H9 (cell line): ENCODE measurements around the gene TSACC. TPM values are rescaled to one million over a fixed set of nuclear protein-coding genes. Genes with fewer than 3 reads are reported as not detected.

Source experiments
- DNase-seq: peaks from one replicate; pipeline ENCODE4 v3.0.0-alpha.2; 2017
- H2AFZ ChIP-seq: one replicate; pipeline ENCODE4 v1.6.1; 2013; ENCODE audit warnings: mild to moderate bottlenecking, low read length, control low read depth, moderate library complexity
- H2AK5ac ChIP-seq: 2 replicates; pipeline ENCODE4 v1.6.1; 2013; ENCODE audit warnings: low read length, control low read depth, mixed read lengths; ENCODE audit not compliant: insufficient read length
- H2BK120ac ChIP-seq: one replicate; pipeline ENCODE4 v1.6.1; 2013; ENCODE audit warnings: low read depth, mild to moderate bottlenecking, low read length, control low read depth, inconsistent platforms; ENCODE audit not compliant: poor library complexity, severe bottlenecking
- H2BK12ac ChIP-seq: 2 replicates; pipeline ENCODE4 v1.6.1; 2013; ENCODE audit warnings: low read length, control low read depth, mixed read lengths, low read depth; ENCODE audit not compliant: insufficient read length
- H2BK15ac ChIP-seq: 2 replicates; pipeline ENCODE4 v1.6.1; 2013; ENCODE audit warnings: low read depth, low read length, control low read depth
- H2BK20ac ChIP-seq: one replicate; pipeline ENCODE4 v1.6.1; 2013; ENCODE audit warnings: low read depth, mild to moderate bottlenecking, low read length, control low read depth, inconsistent platforms; ENCODE audit not compliant: poor library complexity, severe bottlenecking
- H2BK5ac ChIP-seq: 2 replicates; pipeline ENCODE4 v1.6.1; 2013; ENCODE audit warnings: low read length, control low read depth, mixed read lengths; ENCODE audit not compliant: insufficient read length
- H3K14ac ChIP-seq: 2 replicates; pipeline ENCODE4 v1.6.1; 2013; ENCODE audit warnings: low read length, control low read depth; ENCODE audit not compliant: insufficient read depth
- H3K18ac ChIP-seq: 2 replicates; pipeline ENCODE4 v1.6.1; 2013; ENCODE audit warnings: low read depth, mild to moderate bottlenecking, mixed read lengths, low read length, control low read depth; ENCODE audit not compliant: insufficient read length
- H3K23ac ChIP-seq: 2 replicates; pipeline ENCODE4 v1.6.1; 2013; ENCODE audit warnings: low read length, control low read depth, mixed read lengths, low read depth; ENCODE audit not compliant: insufficient read length
- H3K23me2 ChIP-seq: 2 replicates; pipeline ENCODE4 v1.6.1; 2013; ENCODE audit warnings: low read depth, mild to moderate bottlenecking, mixed read lengths, low read length, control low read depth; ENCODE audit not compliant: insufficient read length, poor library complexity, severe bottlenecking
- H3K27ac ChIP-seq: 2 replicates; pipeline ENCODE4 v1.5.1; 2013; ENCODE audit warnings: low read length, control low read depth, mixed read lengths, low read depth; ENCODE audit not compliant: insufficient read length
- H3K27me3 ChIP-seq: 2 replicates; pipeline ENCODE4 v1.6.1; 2013; ENCODE audit warnings: low read length, control low read depth, inconsistent platforms; ENCODE audit not compliant: insufficient read depth
- H3K4ac ChIP-seq: 2 replicates; pipeline ENCODE4 v1.6.1; 2013; ENCODE audit warnings: low read depth, mild to moderate bottlenecking, control low read depth, inconsistent platforms, low read length, moderate library complexity
- H3K4me1 ChIP-seq: 2 replicates; pipeline ENCODE4 v1.6.1; 2013; ENCODE audit warnings: low read length, control low read depth, inconsistent platforms; ENCODE audit not compliant: insufficient read depth
- H3K4me2 ChIP-seq: 2 replicates; pipeline ENCODE4 v1.6.1; 2013; ENCODE audit warnings: low read length, control low read depth, mixed read lengths; ENCODE audit not compliant: insufficient read length, insufficient read depth
- H3K56ac ChIP-seq: 2 replicates; pipeline ENCODE4 v1.6.1; 2013; ENCODE audit warnings: low read depth, mild to moderate bottlenecking, mixed read lengths, low read length, control low read depth; ENCODE audit not compliant: insufficient read length
- H3K79me1 ChIP-seq: 2 replicates; pipeline ENCODE4 v1.6.1; 2013; ENCODE audit warnings: low read depth, mild to moderate bottlenecking, moderate library complexity, low read length, control low read depth, inconsistent platforms; ENCODE audit not compliant: insufficient read depth, poor library complexity, severe bottlenecking
- H3K79me2 ChIP-seq: 2 replicates; pipeline ENCODE4 v1.6.1; 2013; ENCODE audit warnings: low read length, control low read depth, inconsistent platforms; ENCODE audit not compliant: insufficient read depth
- H3K9ac ChIP-seq: 2 replicates; pipeline ENCODE4 v1.6.1; 2013; ENCODE audit warnings: low read length, control low read depth, mixed read lengths; ENCODE audit not compliant: insufficient read length; ENCODE audit errors: extremely low read depth
- H3K9me3 ChIP-seq: one replicate; pipeline ENCODE4 v1.6.1; 2013; ENCODE audit warnings: low read depth, low read length, inconsistent platforms; ENCODE audit not compliant: control insufficient read depth
- H3T11ph ChIP-seq: one replicate; pipeline ENCODE4 v1.6.1; 2013; ENCODE audit warnings: mild to moderate bottlenecking, low read length, control low read depth, inconsistent platforms
- H4K20me1 ChIP-seq: one replicate; pipeline ENCODE4 v1.6.1; 2013; ENCODE audit not compliant: control insufficient read depth, insufficient read length, insufficient read depth
- H4K5ac ChIP-seq: 2 replicates; pipeline ENCODE4 v1.6.1; 2013; ENCODE audit warnings: low read depth, mild to moderate bottlenecking, mixed read lengths, low read length, control low read depth; ENCODE audit not compliant: insufficient read length
- H4K8ac ChIP-seq: replicated peaks from 2 replicates; pipeline ENCODE4 v1.6.1; 2013; ENCODE audit warnings: low read length, control low read depth, mixed read lengths, low read depth; ENCODE audit not compliant: insufficient read length
- H4K91ac ChIP-seq: 2 replicates; pipeline ENCODE4 v1.6.1; 2013; ENCODE audit warnings: low read depth, mild to moderate bottlenecking, moderate library complexity, mixed read lengths, low read length, control low read depth; ENCODE audit not compliant: insufficient read length
- H3K27ac Mint-ChIP-seq, 3 experiments: 2 replicates in 2 of 3; 3 replicates in 1 of 3; pipeline ENCODE4 v1.8.0; 2020 to 2021; ENCODE audit warnings: mixed read lengths in 3 of 3, mild to moderate bottlenecking in 1 of 3, moderate library complexity in 1 of 3
- H3K27me3 Mint-ChIP-seq: 2 replicates; pipeline ENCODE4 v1.8.0; 2021; ENCODE audit warnings: low read depth, mild to moderate bottlenecking, moderate library complexity, mixed read lengths
- H3K36me3 Mint-ChIP-seq, 3 experiments: 2 replicates in 2 of 3; 3 replicates in 1 of 3; pipeline ENCODE4 v1.8.0; 2020 to 2021; ENCODE audit warnings: low read depth in 3 of 3, mixed read lengths in 3 of 3; ENCODE audit not compliant: insufficient read depth in 1 of 3
- H3K4me1 Mint-ChIP-seq, 2 experiments: 2 replicates each; pipeline ENCODE4 v1.8.0; 2020; ENCODE audit warnings: mixed read lengths in 2 of 2
- H3K4me3 Mint-ChIP-seq, 2 experiments: 2 replicates in 1 of 2; 3 replicates in 1 of 2; pipeline ENCODE4 v1.8.0; 2020 to 2021; ENCODE audit warnings: mild to moderate bottlenecking in 2 of 2, mixed read lengths in 2 of 2, moderate library complexity in 1 of 2
- H3K9me3 Mint-ChIP-seq, 2 experiments: 2 replicates in 1 of 2; 3 replicates in 1 of 2; pipeline ENCODE4 v1.8.0; 2020; ENCODE audit warnings: mild to moderate bottlenecking in 2 of 2, mixed read lengths in 2 of 2, moderate library complexity in 1 of 2
- WGBS: extraction: QIAGEN DNeasy Blood & Tissue Kit; methylation state at CpG from one replicate; pipeline ENCODE4 v1.1.7; 2013; ENCODE audit warnings: missing lambda C conversion rate, low lambda C conversion rate, mixed read lengths; ENCODE audit not compliant: insufficient read length; ENCODE audit errors: extremely low coverage; 5-methylcytosine and 5-hydroxymethylcytosine counted together
- total RNA-seq: library from RNA; stranded (reverse); gene quantifications from 2 replicates; pipeline ENCODE4 v1.2.1, GENCODE V29; 2021
- TF ChIP-seq, protein P1 (sequence below): fragments of 200-600 bp; sonication (generic); conservative IDR thresholded peaks from 3 replicates; pipeline ENCODE4 v1.8.0; 2021; ENCODE audit warnings: antibody characterized with exemption, mild to moderate bottlenecking

TSACC gene
- total RNA-seq, 1 experiment from 2014 or later, result 2.3 TPM

- DNase-seq, result peak; percentile 97
- no peaks in the 10 kb centered on the region for H3K79me1 ChIP-seq
- no peaks in the 10 kb centered on the region for H3K9me3 ChIP-seq
- no peak overlapping the region for H2BK20ac ChIP-seq
- no peak overlapping the region for H2BK120ac ChIP-seq
- H4K91ac ChIP-seq, result no peak overlapping the region
- H3K4me3 Mint-ChIP-seq, result peak overlapping the region; percentile 82 to 89
- H3K56ac ChIP-seq, result no peak overlapping the region
- no peaks in the 10 kb centered on the region; the same call in 1 of the 2 replicates for H3K27me3 ChIP-seq
- no peaks in the 10 kb centered on the region for H3K79me2 ChIP-seq
- H3K9ac ChIP-seq, result peak overlapping the region; percentile 64
- H2BK12ac ChIP-seq, result no peak overlapping the region
- peaks cover 4 to 15% (median 8%) of the 10 kb centered on the region in 3 experiments; a peak in 5 of 7 replicates for H3K36me3 Mint-ChIP-seq
- no peak overlapping the region for H3K18ac ChIP-seq
- H2AK5ac ChIP-seq, result no peak overlapping the region
- H3K27ac ChIP-seq, result no peak overlapping the region
- WGBS, result no CpG with 5 or more reads among the region's 37 CpGs
- H3K23ac ChIP-seq, result no peak overlapping the region
- no peak overlapping the region for H2BK15ac ChIP-seq
- H2AFZ ChIP-seq, result no peak overlapping the region
- H3K4ac ChIP-seq, result no peak overlapping the region
- H3K23me2 ChIP-seq, result peaks cover 8% of the 10 kb centered on the region
- H4K20me1 ChIP-seq, result no peaks in the 10 kb centered on the region
- TF ChIP-seq, protein P1, sequence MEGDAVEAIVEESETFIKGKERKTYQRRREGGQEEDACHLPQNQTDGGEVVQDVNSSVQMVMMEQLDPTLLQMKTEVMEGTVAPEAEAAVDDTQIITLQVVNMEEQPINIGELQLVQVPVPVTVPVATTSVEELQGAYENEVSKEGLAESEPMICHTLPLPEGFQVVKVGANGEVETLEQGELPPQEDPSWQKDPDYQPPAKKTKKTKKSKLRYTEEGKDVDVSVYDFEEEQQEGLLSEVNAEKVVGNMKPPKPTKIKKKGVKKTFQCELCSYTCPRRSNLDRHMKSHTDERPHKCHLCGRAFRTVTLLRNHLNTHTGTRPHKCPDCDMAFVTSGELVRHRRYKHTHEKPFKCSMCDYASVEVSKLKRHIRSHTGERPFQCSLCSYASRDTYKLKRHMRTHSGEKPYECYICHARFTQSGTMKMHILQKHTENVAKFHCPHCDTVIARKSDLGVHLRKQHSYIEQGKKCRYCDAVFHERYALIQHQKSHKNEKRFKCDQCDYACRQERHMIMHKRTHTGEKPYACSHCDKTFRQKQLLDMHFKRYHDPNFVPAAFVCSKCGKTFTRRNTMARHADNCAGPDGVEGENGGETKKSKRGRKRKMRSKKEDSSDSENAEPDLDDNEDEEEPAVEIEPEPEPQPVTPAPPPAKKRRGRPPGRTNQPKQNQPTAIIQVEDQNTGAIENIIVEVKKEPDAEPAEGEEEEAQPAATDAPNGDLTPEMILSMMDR, result no peak
- peak overlapping the region; percentile 48 for H3K4me2 ChIP-seq
- H2BK5ac ChIP-seq, result no peak overlapping the region
- H4K8ac ChIP-seq, result no peak overlapping the region
- H4K5ac ChIP-seq, result no peak overlapping the region
- no peak overlapping the region for H3K14ac ChIP-seq
- H3K27ac Mint-ChIP-seq, result peak overlapping the region; percentile 48 to 96 (median 95)
- no peak overlapping the region for H3T11ph ChIP-seq
- no peaks in the 10 kb centered on the region for H3K9me3 Mint-ChIP-seq
- peaks cover 10 to 18% of the 10 kb centered on the region in 2 experiments for H3K4me1 Mint-ChIP-seq
- H3K4me1 ChIP-seq, result no peaks in the 10 kb centered on the region; the same call in 1 of the 2 replicates
- no peaks in the 10 kb centered on the region for H3K27me3 Mint-ChIP-seq
Observed at GRCh38 chr1:156291226-156292061, 46.9 kb upstream of the TSACC start.
